ENCODE results near the gene TBX3.

Gene TBX3

DNA sequence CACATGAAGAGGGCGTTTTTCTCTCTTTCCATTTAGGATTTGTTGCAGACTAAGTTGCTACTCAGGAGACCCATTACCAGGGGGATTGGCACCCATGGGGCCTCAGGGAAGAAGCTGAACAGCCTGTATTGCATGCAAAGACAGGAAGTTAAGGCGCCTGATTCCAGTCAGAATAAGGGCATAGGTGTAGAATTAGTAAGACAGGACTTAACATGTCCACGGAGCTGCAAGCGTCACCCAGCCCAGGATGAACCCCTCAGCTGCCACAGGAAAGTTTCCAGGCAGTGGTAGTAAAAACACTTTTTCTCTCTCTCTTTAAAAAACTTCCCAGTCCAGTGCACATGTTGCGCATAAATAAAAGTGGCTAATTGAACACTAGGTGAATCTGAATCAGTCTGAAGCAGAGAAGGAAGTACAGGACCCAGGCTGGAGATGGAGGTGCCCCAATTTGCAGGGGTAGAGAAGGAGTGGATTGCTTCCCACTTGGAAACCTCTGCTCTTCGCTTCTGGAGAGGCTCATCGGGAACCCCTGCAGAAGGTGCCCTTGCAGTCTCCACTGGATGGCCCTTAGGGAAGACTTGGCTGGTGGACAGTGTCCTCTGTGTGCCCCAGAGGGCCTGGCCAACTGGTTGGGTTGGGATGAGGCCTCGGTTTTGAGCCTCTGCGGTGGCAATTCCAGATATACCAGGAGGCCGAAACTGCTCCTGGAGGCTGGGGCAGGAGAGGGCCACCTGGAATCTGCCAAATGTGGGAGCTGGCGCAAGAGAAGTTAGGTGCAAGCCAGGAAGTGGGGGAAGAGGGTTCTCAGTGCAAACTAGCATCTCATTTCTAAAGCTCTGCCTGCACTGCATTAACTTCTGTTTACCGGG, 10.7 kb upstream of the TBX3 start:
- Histone ChIP-seq H3K4me1 (ENCODE audit: control insufficient read depth in 1 of 2, insufficient read depth in 1 of 2, low read depth in 1 of 2, low read length in 1 of 2) (no peaks in the 10 kb centered on the region), H3K4me3 (ENCODE audit: low read depth in 1 of 2, low read length in 1 of 2) (no peak overlapping the region), H3K27me3 (peaks cover 100% of the 10 kb centered on the region), H3K27ac (no peak overlapping the region), H3K36me3 (no peaks in the 10 kb centered on the region), H3K9me3 (no peaks in the 10 kb centered on the region)
- TF ChIP-seq, protein P1, sequence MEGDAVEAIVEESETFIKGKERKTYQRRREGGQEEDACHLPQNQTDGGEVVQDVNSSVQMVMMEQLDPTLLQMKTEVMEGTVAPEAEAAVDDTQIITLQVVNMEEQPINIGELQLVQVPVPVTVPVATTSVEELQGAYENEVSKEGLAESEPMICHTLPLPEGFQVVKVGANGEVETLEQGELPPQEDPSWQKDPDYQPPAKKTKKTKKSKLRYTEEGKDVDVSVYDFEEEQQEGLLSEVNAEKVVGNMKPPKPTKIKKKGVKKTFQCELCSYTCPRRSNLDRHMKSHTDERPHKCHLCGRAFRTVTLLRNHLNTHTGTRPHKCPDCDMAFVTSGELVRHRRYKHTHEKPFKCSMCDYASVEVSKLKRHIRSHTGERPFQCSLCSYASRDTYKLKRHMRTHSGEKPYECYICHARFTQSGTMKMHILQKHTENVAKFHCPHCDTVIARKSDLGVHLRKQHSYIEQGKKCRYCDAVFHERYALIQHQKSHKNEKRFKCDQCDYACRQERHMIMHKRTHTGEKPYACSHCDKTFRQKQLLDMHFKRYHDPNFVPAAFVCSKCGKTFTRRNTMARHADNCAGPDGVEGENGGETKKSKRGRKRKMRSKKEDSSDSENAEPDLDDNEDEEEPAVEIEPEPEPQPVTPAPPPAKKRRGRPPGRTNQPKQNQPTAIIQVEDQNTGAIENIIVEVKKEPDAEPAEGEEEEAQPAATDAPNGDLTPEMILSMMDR (IDR thresholded peaks at IDR 0.05), result no peak

GRCh38 chr12:114693532-114693931, 9.6 kb upstream of the TBX3 start:
- Histone ChIP-seq H3K9me3 (no peaks in the 10 kb centered on the region), H3K27ac (no peak overlapping the region)
- TF ChIP-seq, protein P1 (IDR thresholded peaks at IDR 0.05), result no peak

GRCh38 chr12:114693059-114693531, 9.1 kb upstream of the TBX3 start:
- Histone ChIP-seq H3K9me3 (no peaks in the 10 kb centered on the region), H3K27me3 (peaks cover 100% of the 10 kb centered on the region), H3K36me3 (no peaks in the 10 kb centered on the region), H3K27ac (no peak overlapping the region), H3K4me1 (ENCODE audit: control insufficient read depth in 1 of 2, insufficient read depth in 1 of 2, low read depth in 1 of 2, low read length in 1 of 2) (no peaks in the 10 kb centered on the region), H3K4me3 (ENCODE audit: low read depth in 1 of 2, low read length in 1 of 2) (no peak overlapping the region)
- TF ChIP-seq, protein P1 (IDR thresholded peaks at IDR 0.05), result no peak

More at GRCh38 chr12:114693532-114693931, 9.6 kb upstream of the TBX3 start:
- no peaks in the 10 kb centered on the region for H3K36me3 ChIP-seq
- no peaks in the 10 kb centered on the region for H3K4me1 ChIP-seq (ENCODE audit: control insufficient read depth in 1 of 2, insufficient read depth in 1 of 2, low read depth in 1 of 2, low read length in 1 of 2)
- peaks cover 100% of the 10 kb centered on the region for H3K27me3 ChIP-seq
- no peak overlapping the region for H3K4me3 ChIP-seq (ENCODE audit: low read depth in 1 of 2, low read length in 1 of 2)

GRCh38 chr12:114692186-114693058, 8.4 kb upstream of the TBX3 start:
- TF ChIP-seq, protein P1 (IDR thresholded peaks at IDR 0.05), result no peak
- no peaks in the 10 kb centered on the region for H3K36me3 ChIP-seq
- no peaks in the 10 kb centered on the region for H3K9me3 ChIP-seq
- H3K4me3 ChIP-seq (ENCODE audit: low read depth in 1 of 2, low read length in 1 of 2), result no peak overlapping the region
- no peaks in the 10 kb centered on the region for H3K4me1 ChIP-seq (ENCODE audit: control insufficient read depth in 1 of 2, insufficient read depth in 1 of 2, low read depth in 1 of 2, low read length in 1 of 2)
- peaks cover 100% of the 10 kb centered on the region for H3K27me3 ChIP-seq
- H3K27ac ChIP-seq, result no peak overlapping the region

- H3K36me3 ChIP-seq, result no peaks in the 10 kb centered on the region
- peaks cover 100% of the 10 kb centered on the region for H3K27me3 ChIP-seq
- no peak overlapping the region for H3K4me3 ChIP-seq (ENCODE audit: low read depth in 1 of 2, low read length in 1 of 2)
- TF ChIP-seq, protein P1 (IDR thresholded peaks at IDR 0.05), result no peak
- H3K9me3 ChIP-seq, result no peaks in the 10 kb centered on the region
- H3K4me1 ChIP-seq (ENCODE audit: control insufficient read depth in 1 of 2, insufficient read depth in 1 of 2, low read depth in 1 of 2, low read length in 1 of 2), result no peaks in the 10 kb centered on the region
- no peak overlapping the region for H3K27ac ChIP-seq
Measured at GRCh38 chr12:114691763-114692185, 7.8 kb upstream of the TBX3 start.
